WERI-Rb-1 (cell line): ENCODE measurements around the gene WFS1.

Experiments used
- DNase-seq: peaks from one replicate; pipeline ENCODE4 v3.0.0-alpha.2; 2020
- H3K27ac ChIP-seq: fragments of 250-450 bp; sonication (Bioruptor Pico); 2 replicates; pipeline ENCODE4 v1.5.1; 2020; ENCODE audit warnings: mild to moderate bottlenecking, moderate library complexity
- H3K27me3 ChIP-seq: fragments of 250-450 bp; sonication (Bioruptor Pico); 2 replicates; pipeline ENCODE4 v1.5.1; 2021; ENCODE audit warnings: mild to moderate bottlenecking, low read depth, moderate library complexity; ENCODE audit not compliant: insufficient read depth, severe bottlenecking
- H3K36me3 ChIP-seq: fragments of 250-450 bp; sonication (Bioruptor Pico); 2 replicates; pipeline ENCODE4 v1.5.1; 2020; ENCODE audit warnings: mild to moderate bottlenecking, moderate library complexity
- H3K4me3 ChIP-seq: 2 replicates; pipeline ENCODE4 v1.5.1; 2011; ENCODE audit warnings: low read depth, mild to moderate bottlenecking, control low read depth, low read length
- H3K9me3 ChIP-seq: fragments of 250-450 bp; sonication (Bioruptor Pico); 2 replicates; pipeline ENCODE4 v1.5.1; 2021; ENCODE audit warnings: mild to moderate bottlenecking, moderate library complexity; ENCODE audit not compliant: severe bottlenecking
- CTCF ChIP-seq: IDR thresholded peaks from 2 replicates; pipeline ENCODE4 v1.5.1; 2011; ENCODE audit warnings: low read depth, mild to moderate bottlenecking, control low read depth, inconsistent platforms, low read length

Gene WFS1

GRCh38 chr4:6232836-6233785 is 36.5 kb upstream of the WFS1 start:
- Histone ChIP-seq H3K36me3 (no peaks in the 10 kb centered on the region), H3K4me3 (no peak overlapping the region), H3K27me3 (no peaks in the 10 kb centered on the region), H3K9me3 (no peaks in the 10 kb centered on the region), H3K27ac (no peak overlapping the region)
- peak; percentile 5 for DNase-seq
- no peak for TF ChIP-seq CTCF

GRCh38 chr4:6233929-6234328 is 35.7 kb upstream of the WFS1 start:
- no peaks in the 10 kb centered on the region for H3K9me3 ChIP-seq
- no peak overlapping the region for H3K27ac ChIP-seq
- no peak overlapping the region for H3K4me3 ChIP-seq

GRCh38 chr4:6235012-6235411 is 34.6 kb upstream of the WFS1 start:
- no peak for DNase-seq
- no peak for TF ChIP-seq CTCF
- no peaks in the 10 kb centered on the region for H3K9me3 ChIP-seq
- H3K4me3 ChIP-seq, result no peak overlapping the region
- no peaks in the 10 kb centered on the region for H3K27me3 ChIP-seq
- no peaks in the 10 kb centered on the region for H3K36me3 ChIP-seq
- no peak overlapping the region for H3K27ac ChIP-seq

More at GRCh38 chr4:6233929-6234328, 35.7 kb upstream of the WFS1 start:
- Histone ChIP-seq H3K27me3 (no peaks in the 10 kb centered on the region), H3K36me3 (no peaks in the 10 kb centered on the region)
- no peak for TF ChIP-seq CTCF
- DNase-seq, result no peak

GRCh38 chr4:6235901-6236640 is 33.6 kb upstream of the WFS1 start:
- no peak for TF ChIP-seq CTCF
- no peak for DNase-seq
- Histone ChIP-seq H3K4me3 (no peak overlapping the region), H3K9me3 (no peaks in the 10 kb centered on the region), H3K27ac (no peak overlapping the region), H3K36me3 (no peaks in the 10 kb centered on the region), H3K27me3 (no peaks in the 10 kb centered on the region)

- Histone ChIP-seq H3K36me3 (no peaks in the 10 kb centered on the region), H3K9me3 (no peaks in the 10 kb centered on the region), H3K27ac (no peak overlapping the region), H3K4me3 (no peak overlapping the region), H3K27me3 (no peaks in the 10 kb centered on the region)
- no peak for DNase-seq
- no peak for TF ChIP-seq CTCF
Measured at GRCh38 chr4:6236816-6237390, 32.7 kb upstream of the WFS1 start.
